GM12878 (cell line): ENCODE data around the gene NTM.

Experiments
- CHD2 ChIP-seq: IDR thresholded peaks from 2 replicates; pipeline ENCODE4 v1.6.1; 2011; ENCODE audit warnings: low read depth, low read length, improper control_type of control experiment, borderline replicate concordance
- EP300 ChIP-seq, 2 experiments: fragments of 150-350 bp in 1 of 2; IDR thresholded peaks; 2 replicates each; pipeline ENCODE4 v1.6.1; 2011 to 2012; ENCODE audit warnings: low read depth in 2 of 2, low read length in 2 of 2, borderline replicate concordance in 1 of 2, improper control_type of control experiment in 1 of 2, inconsistent platforms in 1 of 2; ENCODE audit not compliant: control insufficient read depth in 1 of 2
- HDGF ChIP-seq: fragments of 450-650 bp; IDR thresholded peaks from 2 replicates; pipeline ENCODE4 v1.6.1; 2016; ENCODE audit warnings: antibody characterized with exemption
- MTA3 ChIP-seq: IDR thresholded peaks from 2 replicates; pipeline ENCODE4 v1.6.1; 2012; ENCODE audit warnings: low read length, inconsistent platforms, borderline replicate concordance
- POLR2A ChIP-seq: IDR thresholded peaks from 2 replicates; pipeline ENCODE4 v1.6.1; 2011; ENCODE audit warnings: low read depth, mild to moderate bottlenecking, low read length
- POLR2AphosphoS5 ChIP-seq: IDR thresholded peaks from 2 replicates; pipeline ENCODE4 v1.6.1; 2011; ENCODE audit warnings: mild to moderate bottlenecking, low read length, inconsistent platforms
- TF ChIP-seq, protein P1 (sequence below): fragments of 450-650 bp; IDR thresholded peaks from 2 replicates; pipeline ENCODE4 v1.6.1; 2017; ENCODE audit warnings: borderline replicate concordance
- TF ChIP-seq, protein P2 (sequence below): IDR thresholded peaks from 2 replicates; pipeline ENCODE4 v1.6.1; 2012; ENCODE audit warnings: low read length, inconsistent platforms
- TF ChIP-seq, protein P3 (sequence below): fragments of 450-650 bp; IDR thresholded peaks from 2 replicates; pipeline ENCODE4 v1.6.1; 2018; ENCODE audit warnings: borderline replicate concordance, mild to moderate bottlenecking; ENCODE audit not compliant: partially characterized antibody

DNA sequence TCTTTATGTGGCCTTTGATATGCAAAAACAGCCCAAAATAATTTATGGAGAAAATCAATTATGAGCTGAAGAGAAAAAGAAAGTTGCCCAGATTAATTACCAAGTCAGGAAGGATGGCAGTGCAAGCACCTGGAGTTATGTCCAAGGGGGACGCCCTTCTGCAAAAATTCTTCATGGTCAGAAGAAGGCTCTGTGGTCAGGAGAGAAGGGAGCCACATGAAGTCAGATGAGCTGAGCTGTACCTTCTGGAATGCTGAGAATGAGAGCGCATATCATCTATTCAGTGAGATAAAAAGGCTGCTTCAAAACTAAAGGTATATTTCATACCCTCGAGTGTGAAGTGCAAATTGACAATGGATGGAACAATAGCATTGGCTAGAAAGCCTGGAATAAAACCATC is 607.4 kb downstream of the NTM start:
- TF ChIP-seq, protein P1, sequence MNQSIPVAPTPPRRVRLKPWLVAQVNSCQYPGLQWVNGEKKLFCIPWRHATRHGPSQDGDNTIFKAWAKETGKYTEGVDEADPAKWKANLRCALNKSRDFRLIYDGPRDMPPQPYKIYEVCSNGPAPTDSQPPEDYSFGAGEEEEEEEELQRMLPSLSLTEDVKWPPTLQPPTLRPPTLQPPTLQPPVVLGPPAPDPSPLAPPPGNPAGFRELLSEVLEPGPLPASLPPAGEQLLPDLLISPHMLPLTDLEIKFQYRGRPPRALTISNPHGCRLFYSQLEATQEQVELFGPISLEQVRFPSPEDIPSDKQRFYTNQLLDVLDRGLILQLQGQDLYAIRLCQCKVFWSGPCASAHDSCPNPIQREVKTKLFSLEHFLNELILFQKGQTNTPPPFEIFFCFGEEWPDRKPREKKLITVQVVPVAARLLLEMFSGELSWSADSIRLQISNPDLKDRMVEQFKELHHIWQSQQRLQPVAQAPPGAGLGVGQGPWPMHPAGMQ: no peak
- TF ChIP-seq POLR2A (no peak), CHD2 (no peak), EP300 (IDR thresholded peaks at IDR 0.05; ENCODE audit: borderline replicate concordance in 1 of 2, control insufficient read depth in 1 of 2, low read depth in 2 of 2, low read length in 2 of 2) (no peak), MTA3 (no peak), POLR2AphosphoS5 (no peak), HDGF (no peak)
- TF ChIP-seq, protein P2, sequence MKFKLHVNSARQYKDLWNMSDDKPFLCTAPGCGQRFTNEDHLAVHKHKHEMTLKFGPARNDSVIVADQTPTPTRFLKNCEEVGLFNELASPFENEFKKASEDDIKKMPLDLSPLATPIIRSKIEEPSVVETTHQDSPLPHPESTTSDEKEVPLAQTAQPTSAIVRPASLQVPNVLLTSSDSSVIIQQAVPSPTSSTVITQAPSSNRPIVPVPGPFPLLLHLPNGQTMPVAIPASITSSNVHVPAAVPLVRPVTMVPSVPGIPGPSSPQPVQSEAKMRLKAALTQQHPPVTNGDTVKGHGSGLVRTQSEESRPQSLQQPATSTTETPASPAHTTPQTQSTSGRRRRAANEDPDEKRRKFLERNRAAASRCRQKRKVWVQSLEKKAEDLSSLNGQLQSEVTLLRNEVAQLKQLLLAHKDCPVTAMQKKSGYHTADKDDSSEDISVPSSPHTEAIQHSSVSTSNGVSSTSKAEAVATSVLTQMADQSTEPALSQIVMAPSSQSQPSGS: no peak
- TF ChIP-seq, protein P3, sequence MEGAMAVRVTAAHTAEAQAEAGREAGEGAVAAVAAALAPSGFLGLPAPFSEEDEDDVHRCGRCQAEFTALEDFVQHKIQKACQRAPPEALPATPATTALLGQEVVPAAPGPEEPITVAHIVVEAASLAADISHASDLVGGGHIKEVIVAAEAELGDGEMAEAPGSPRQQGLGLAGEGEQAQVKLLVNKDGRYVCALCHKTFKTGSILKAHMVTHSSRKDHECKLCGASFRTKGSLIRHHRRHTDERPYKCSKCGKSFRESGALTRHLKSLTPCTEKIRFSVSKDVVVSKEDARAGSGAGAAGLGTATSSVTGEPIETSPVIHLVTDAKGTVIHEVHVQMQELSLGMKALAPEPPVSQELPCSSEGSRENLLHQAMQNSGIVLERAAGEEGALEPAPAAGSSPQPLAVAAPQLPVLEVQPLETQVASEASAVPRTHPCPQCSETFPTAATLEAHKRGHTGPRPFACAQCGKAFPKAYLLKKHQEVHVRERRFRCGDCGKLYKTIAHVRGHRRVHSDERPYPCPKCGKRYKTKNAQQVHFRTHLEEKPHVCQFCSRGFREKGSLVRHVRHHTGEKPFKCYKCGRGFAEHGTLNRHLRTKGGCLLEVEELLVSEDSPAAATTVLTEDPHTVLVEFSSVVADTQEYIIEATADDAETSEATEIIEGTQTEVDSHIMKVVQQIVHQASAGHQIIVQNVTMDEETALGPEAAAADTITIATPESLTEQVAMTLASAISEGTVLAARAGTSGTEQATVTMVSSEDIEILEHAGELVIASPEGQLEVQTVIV: no peak
